DND-41 (cell line): ENCODE results near the gene KRTAP10-8.

Experiments used
- EZH2 ChIP-seq: IDR thresholded peaks from 3 replicates; pipeline ENCODE4 v1.6.1; 2012; ENCODE audit warnings: borderline replicate concordance, low read depth, mild to moderate bottlenecking, moderate library complexity, low read length, inconsistent platforms; ENCODE audit not compliant: severe bottlenecking
- TF ChIP-seq, protein P1 (sequence below): IDR thresholded peaks from 2 replicates; pipeline ENCODE4 v1.5.1; 2012; ENCODE audit warnings: borderline replicate concordance, low read length, moderate library complexity, mild to moderate bottlenecking; ENCODE audit not compliant: poor library complexity, severe bottlenecking; ENCODE audit errors: extremely low read depth

DNA sequence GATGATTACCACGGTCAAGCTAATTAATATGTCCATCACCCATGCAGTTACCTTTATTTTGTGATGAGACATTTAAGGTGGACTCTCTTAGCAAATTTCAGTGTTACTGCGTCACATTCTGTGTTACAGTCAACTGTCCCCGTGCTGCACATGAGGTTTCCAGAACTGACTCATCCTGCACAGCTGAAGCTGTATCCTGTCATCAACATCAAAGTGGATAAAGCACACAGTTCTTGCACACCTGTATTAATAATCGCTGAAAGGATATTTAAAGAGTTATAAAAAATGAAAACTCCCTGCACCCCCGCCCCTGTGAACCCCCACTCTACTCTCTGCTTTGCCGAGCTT, 28.1 kb upstream of the KRTAP10-8 start:
- TF ChIP-seq, protein P1, sequence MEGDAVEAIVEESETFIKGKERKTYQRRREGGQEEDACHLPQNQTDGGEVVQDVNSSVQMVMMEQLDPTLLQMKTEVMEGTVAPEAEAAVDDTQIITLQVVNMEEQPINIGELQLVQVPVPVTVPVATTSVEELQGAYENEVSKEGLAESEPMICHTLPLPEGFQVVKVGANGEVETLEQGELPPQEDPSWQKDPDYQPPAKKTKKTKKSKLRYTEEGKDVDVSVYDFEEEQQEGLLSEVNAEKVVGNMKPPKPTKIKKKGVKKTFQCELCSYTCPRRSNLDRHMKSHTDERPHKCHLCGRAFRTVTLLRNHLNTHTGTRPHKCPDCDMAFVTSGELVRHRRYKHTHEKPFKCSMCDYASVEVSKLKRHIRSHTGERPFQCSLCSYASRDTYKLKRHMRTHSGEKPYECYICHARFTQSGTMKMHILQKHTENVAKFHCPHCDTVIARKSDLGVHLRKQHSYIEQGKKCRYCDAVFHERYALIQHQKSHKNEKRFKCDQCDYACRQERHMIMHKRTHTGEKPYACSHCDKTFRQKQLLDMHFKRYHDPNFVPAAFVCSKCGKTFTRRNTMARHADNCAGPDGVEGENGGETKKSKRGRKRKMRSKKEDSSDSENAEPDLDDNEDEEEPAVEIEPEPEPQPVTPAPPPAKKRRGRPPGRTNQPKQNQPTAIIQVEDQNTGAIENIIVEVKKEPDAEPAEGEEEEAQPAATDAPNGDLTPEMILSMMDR, result no peak
- TF ChIP-seq EZH2, result no peak
